LNCaP clone FGC (cell line): Measurements from ENCODE around the gene SURF4.

Experiments used
- DNase-seq: peaks from one replicate; pipeline ENCODE4 v3.0.0-alpha.2; 2011; ENCODE audit warnings: low read depth
- H3K4me3 ChIP-seq: 2 replicates; pipeline ENCODE4 v1.5.1; 2011; ENCODE audit warnings: mild to moderate bottlenecking, low read depth, low read length, control low read depth
- TF ChIP-seq, protein P1 (sequence below): IDR thresholded peaks from 2 replicates; pipeline ENCODE4 v1.5.1; 2012; ENCODE audit warnings: mild to moderate bottlenecking; ENCODE audit not compliant: control insufficient read depth, insufficient read depth; ENCODE audit errors: extremely low read depth

Gene SURF4

DNA sequence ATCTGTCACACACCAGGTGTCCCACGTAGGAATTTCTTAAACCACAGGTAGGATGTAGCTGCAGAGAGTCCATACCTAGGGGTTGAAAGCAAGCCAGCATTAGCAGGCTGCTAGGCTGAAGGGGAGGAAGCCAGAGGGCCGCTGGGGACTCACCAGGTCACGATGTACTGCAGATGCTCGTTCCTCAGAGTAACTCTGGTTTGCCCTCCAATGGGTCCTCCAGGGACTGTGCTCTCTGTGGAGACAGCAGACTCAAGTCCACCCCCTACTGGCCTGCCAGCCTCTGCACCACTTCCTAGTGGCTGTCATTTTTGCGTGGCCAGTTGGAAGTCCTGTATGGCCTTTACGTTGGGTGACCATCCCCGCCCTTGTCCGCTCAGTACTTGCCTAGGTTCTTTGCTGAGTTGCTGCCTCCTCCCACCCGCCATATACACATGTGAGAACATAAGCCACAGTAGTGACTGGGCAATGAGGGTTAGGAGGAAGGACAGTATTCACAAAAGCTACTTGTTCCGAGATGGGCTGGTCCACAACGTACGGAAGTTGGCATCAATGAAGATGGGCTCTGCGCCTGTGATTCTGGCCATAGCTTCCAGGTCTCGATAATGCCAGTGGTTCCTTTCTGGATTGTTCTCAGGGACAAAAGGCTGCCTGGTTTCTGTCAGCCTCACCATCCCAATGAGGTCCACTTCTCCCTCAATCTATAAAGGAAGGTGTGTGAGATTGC lies 23.8 kb downstream of the SURF4 start:
- TF ChIP-seq, protein P1, sequence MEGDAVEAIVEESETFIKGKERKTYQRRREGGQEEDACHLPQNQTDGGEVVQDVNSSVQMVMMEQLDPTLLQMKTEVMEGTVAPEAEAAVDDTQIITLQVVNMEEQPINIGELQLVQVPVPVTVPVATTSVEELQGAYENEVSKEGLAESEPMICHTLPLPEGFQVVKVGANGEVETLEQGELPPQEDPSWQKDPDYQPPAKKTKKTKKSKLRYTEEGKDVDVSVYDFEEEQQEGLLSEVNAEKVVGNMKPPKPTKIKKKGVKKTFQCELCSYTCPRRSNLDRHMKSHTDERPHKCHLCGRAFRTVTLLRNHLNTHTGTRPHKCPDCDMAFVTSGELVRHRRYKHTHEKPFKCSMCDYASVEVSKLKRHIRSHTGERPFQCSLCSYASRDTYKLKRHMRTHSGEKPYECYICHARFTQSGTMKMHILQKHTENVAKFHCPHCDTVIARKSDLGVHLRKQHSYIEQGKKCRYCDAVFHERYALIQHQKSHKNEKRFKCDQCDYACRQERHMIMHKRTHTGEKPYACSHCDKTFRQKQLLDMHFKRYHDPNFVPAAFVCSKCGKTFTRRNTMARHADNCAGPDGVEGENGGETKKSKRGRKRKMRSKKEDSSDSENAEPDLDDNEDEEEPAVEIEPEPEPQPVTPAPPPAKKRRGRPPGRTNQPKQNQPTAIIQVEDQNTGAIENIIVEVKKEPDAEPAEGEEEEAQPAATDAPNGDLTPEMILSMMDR = peak; percentile 77
- DNase-seq = peak; percentile 69

DNA sequence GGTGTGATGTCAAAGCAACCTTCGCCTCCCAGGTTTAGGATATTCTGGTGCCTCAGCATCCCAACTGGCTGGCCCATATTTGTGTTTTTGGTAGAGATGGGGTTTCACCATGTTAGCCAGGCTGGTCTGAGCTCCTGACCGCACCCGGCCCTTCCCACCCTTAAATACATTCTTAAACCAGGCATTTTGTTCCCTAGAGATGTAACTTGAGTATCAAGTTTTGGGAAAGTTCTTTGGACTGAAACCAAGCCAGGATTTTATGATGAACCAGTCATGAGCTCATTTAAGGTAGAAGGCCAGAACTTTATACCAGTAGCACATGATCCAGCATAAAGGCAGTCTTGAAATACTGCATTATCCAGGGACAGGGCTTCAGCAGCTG lies 24.3 kb downstream of the SURF4 start:
- no peak overlapping the region for H3K4me3 ChIP-seq
- TF ChIP-seq, protein P1 = no peak
- DNase-seq = no peak

More for the DNA sequence above, 23.8 kb downstream of the SURF4 start:
- H3K4me3 ChIP-seq = no peak overlapping the region

- TF ChIP-seq, protein P1 = no peak
- peak overlapping the region; percentile 97 for H3K4me3 ChIP-seq
- DNase-seq = no peak
Observed at GRCh38 chr9:133349965-133350616, 25.8 kb downstream of the SURF4 start.

GRCh38 chr9:133348718-133349573 lies 26.9 kb downstream of the SURF4 start:
- TF ChIP-seq, protein P1 = no peak
- DNase-seq = no peak
- peak overlapping the region; percentile 97 for H3K4me3 ChIP-seq

- peak within 1 kb of the TSS; percentile 97 for H3K4me3 ChIP-seq
- TF ChIP-seq, protein P1 = no peak
- peak; percentile 91 for DNase-seq
Observed at GRCh38 chr9:133347985-133348717, 27.7 kb downstream of the SURF4 start, which contains the start of the genes MED22 and RPL7A. TSS of gene MED22 (minus strand) at chr9:133348131. CDS start at chr9:133346662, 1,469 bp downstream. TSS of gene RPL7A (plus strand) at chr9:133348218. CDS start at chr9:133348244, 26 bp downstream.

- no peak for DNase-seq
- TF ChIP-seq, protein P1 = no peak
- H3K4me3 ChIP-seq = peak overlapping the region; percentile 97
Observed at GRCh38 chr9:133347515-133347984, 28.3 kb downstream of the SURF4 start.
